GM23338 (cell line): ENCODE results near the gene TNNC1. TPM values are rescaled to one million over a fixed set of nuclear protein-coding genes. Genes with fewer than 3 reads are reported as not detected.

ENCODE experiments used
- CREB1 ChIP-seq: fragments of 250-450 bp; sonication (Bioruptor Pico); IDR thresholded peaks from 2 replicates; pipeline ENCODE4 v1.5.0; 2020; ENCODE audit warnings: low read depth, mild to moderate bottlenecking, moderate library complexity
- EZH2 ChIP-seq: fragments of 200-600 bp; sonication (generic); IDR thresholded peaks from one replicate; pipeline ENCODE4 v1.8.0; 2017; ENCODE audit warnings: antibody characterized with exemption, mild to moderate bottlenecking, low read depth; ENCODE audit not compliant: unreplicated experiment
- EZH2phosphoT487 ChIP-seq: fragments of 200-600 bp; sonication (generic); IDR thresholded peaks from one replicate; pipeline ENCODE4 v1.8.1; 2018; ENCODE audit warnings: antibody characterized with exemption; ENCODE audit not compliant: unreplicated experiment
- POLR2AphosphoS5 ChIP-seq: IDR thresholded peaks from 2 replicates; pipeline ENCODE4 v1.6.1; 2016; ENCODE audit warnings: antibody characterized with exemption, low read depth
- REST ChIP-seq: IDR thresholded peaks from one replicate; pipeline ENCODE4 v1.6.1; 2018; ENCODE audit warnings: antibody characterized with exemption; ENCODE audit not compliant: unreplicated experiment
- STAT1 ChIP-seq: IDR thresholded peaks from one replicate; pipeline ENCODE4 v1.6.1; 2016; ENCODE audit warnings: antibody characterized with exemption; ENCODE audit not compliant: unreplicated experiment
- ZNF114 ChIP-seq: fragments of 250-450 bp; sonication (Bioruptor Pico); IDR thresholded peaks from 2 replicates; pipeline ENCODE4 v1.5.0; 2020; ENCODE audit warnings: mild to moderate bottlenecking, moderate library complexity
- ZNF331 ChIP-seq: fragments of 250-450 bp; sonication (Bioruptor Pico); IDR thresholded peaks from 2 replicates; pipeline ENCODE4 v1.5.0; 2020; ENCODE audit warnings: low read depth, mild to moderate bottlenecking, moderate library complexity
- ZNF462 ChIP-seq: fragments of 250-450 bp; sonication (Bioruptor Pico); IDR thresholded peaks from 2 replicates; pipeline ENCODE4 v1.5.0; 2020; ENCODE audit warnings: mild to moderate bottlenecking, moderate library complexity
- polyA plus RNA-seq: library from polyadenylated mRNA; unstranded; fragments of >200 nt; fragmentation: Nextera tagmentation; extraction: Ambion mirVana; gene quantifications from 2 replicates; pipeline ENCODE4 v1.2.1, GENCODE V29; 2016
- total RNA-seq: library from RNA; depleted of rRNA; stranded (reverse); fragments of >200 nt; shearing (Covaris generic); gene quantifications from 2 replicates; pipeline ENCODE4 v1.2.3, GENCODE V29; 2014

The TNNC1 gene
- total and polyA plus RNA-seq, 2 experiments from 2014 or later = 6.5 to 6.9 TPM

- TF ChIP-seq ZNF462 (CRISPR knock-in tag) (no peak), STAT1 (no peak), REST (no peak), ZNF331 (CRISPR knock-in tag) (no peak), EZH2 (no peak), POLR2AphosphoS5 (no peak), EZH2phosphoT487 (no peak), CREB1 (CRISPR knock-in tag) (no peak), ZNF114 (CRISPR knock-in tag) (no peak)
Measured at GRCh38 chr3:52408466-52408865, 45.4 kb downstream of the TNNC1 start (continued).
